NCI-H2171 treated with DMSO at 0.1 percent for 48 hours (cell line): ENCODE results near the gene C2orf76.

ENCODE experiments used
- DNase-seq: peaks from one replicate; lab custom pipeline; 2025; lab: John Stamatoyannopoulos, UW

Gene C2orf76

GRCh38 chr2:119263656-119264055 lies 103.0 kb downstream of the C2orf76 start:
- DNase-seq, result no peak

- DNase-seq, result no peak
Measured at GRCh38 chr2:119263025-119263424, 103.6 kb downstream of the C2orf76 start.

GRCh38 chr2:119261493-119262225 lies 105.0 kb downstream of the C2orf76 start:
- no peak for DNase-seq

- no peak for DNase-seq
Measured at GRCh38 chr2:119260646-119261492, 105.8 kb downstream of the C2orf76 start.

GRCh38 chr2:119259296-119259860 lies 107.3 kb downstream of the C2orf76 start:
- no peak for DNase-seq

- DNase-seq, result no peak
Measured at GRCh38 chr2:119257198-119257597, 109.4 kb downstream of the C2orf76 start.

- DNase-seq, result no peak
Measured at GRCh38 chr2:119256582-119256921, 110.1 kb downstream of the C2orf76 start.

GRCh38 chr2:119255760-119256581 lies 110.7 kb downstream of the C2orf76 start:
- DNase-seq, result no peak

- no peak for DNase-seq
Measured at GRCh38 chr2:119254601-119255080, 112.0 kb downstream of the C2orf76 start.

- DNase-seq, result no peak
Measured at GRCh38 chr2:119253760-119254600, 112.7 kb downstream of the C2orf76 start.

- no peak for DNase-seq
Measured at GRCh38 chr2:119253114-119253702, 113.4 kb downstream of the C2orf76 start.
